ENCODE measurements around the gene DNASE1L1.

GRCh38 chrX:154352466-154352865, 56.6 kb downstream of the DNASE1L1 start:
- TF ChIP-seq, protein P1, sequence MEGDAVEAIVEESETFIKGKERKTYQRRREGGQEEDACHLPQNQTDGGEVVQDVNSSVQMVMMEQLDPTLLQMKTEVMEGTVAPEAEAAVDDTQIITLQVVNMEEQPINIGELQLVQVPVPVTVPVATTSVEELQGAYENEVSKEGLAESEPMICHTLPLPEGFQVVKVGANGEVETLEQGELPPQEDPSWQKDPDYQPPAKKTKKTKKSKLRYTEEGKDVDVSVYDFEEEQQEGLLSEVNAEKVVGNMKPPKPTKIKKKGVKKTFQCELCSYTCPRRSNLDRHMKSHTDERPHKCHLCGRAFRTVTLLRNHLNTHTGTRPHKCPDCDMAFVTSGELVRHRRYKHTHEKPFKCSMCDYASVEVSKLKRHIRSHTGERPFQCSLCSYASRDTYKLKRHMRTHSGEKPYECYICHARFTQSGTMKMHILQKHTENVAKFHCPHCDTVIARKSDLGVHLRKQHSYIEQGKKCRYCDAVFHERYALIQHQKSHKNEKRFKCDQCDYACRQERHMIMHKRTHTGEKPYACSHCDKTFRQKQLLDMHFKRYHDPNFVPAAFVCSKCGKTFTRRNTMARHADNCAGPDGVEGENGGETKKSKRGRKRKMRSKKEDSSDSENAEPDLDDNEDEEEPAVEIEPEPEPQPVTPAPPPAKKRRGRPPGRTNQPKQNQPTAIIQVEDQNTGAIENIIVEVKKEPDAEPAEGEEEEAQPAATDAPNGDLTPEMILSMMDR (IDR thresholded peaks at IDR 0.05), result no peak
- no peak for TF ChIP-seq POLR2A (IDR thresholded peaks at IDR 0.05)

Measured in esophagus squamous epithelium (tissue), 4 donors.